Activated CD4-positive, CD25-positive, alpha-beta regulatory T cell treated with anti-CD3 and anti-CD28 coated beads, Interleukin-2, amount 50 U/mL, for 72 hours (primary cell): ENCODE measurements around the gene MYBL2.
A peak's percentile ranks its signal among the peaks of the same experiment; 100 is the strongest.

Experiments used
- DNase-seq: peaks from one replicate; pipeline ENCODE4 v3.0.0; 2021

MYBL2 gene

GRCh38 chr20:43686820-43687219, 19.9 kb downstream of the MYBL2 start:
- DNase-seq: no peak

- DNase-seq: no peak
Observed at GRCh38 chr20:43689165-43689564, 22.3 kb downstream of the MYBL2 start.

DNA sequence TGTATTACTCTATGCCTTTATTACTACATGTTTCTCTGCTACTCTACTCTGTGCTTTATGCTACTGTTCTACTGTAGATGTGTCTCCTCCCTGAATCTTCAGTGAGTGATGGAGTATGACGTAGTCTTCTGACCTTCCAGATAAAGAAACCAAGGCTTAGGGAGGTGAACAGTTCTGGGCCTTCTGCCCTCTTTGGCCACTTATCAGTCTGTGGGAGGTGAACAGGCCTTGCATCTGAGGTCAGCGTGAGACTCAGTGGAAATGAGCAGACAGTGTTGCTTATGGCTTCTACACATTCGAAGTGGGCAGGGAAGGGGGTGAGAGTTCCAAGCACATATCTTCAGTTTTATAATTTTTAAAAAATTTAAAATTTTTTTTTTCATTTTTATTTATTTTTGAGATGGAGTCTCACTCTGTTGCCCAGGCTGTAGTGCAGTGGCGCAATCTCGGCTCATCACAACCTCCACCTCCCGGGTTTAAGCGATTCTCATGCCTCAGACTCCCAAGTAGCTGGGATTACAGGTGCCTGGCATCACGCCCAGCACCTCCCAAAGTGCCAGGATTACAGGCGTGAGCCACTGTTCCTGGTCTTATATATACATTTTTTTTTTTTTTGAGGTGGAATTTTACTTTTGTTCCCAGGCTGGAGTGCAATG, 24.2 kb downstream of the MYBL2 start:
- no peak for DNase-seq

DNA sequence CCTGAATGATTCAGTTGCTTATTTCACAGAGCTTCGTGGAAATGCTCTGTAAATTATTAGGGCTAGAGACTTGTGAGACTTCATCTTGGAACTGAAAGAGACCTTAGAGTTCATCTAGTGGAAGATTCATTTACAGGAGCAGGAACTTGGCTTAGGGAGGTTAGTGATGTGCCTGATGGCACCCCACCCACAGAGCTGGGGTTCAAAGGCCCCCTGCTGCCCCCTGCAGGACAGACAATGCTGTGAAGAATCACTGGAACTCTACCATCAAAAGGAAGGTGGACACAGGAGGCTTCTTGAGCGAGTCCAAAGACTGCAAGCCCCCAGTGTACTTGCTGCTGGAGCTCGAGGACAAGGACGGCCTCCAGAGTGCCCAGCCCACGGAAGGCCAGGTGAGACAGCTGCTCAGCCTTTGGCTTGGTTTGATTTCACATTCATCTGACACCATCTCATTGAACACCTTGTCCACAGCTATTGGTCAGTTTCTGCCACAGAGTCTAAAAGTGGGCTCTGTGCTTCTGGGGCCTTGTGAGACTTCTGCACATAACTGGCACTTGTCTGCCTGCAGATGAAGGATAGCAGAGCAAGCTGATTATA, 25.1 kb downstream of the MYBL2 start:
- peak; percentile 67 for DNase-seq

- DNase-seq: no peak
Observed at GRCh38 chr20:43694763-43695162, 27.8 kb downstream of the MYBL2 start.

GRCh38 chr20:43695571-43695970, 28.7 kb downstream of the MYBL2 start:
- no peak for DNase-seq

DNA sequence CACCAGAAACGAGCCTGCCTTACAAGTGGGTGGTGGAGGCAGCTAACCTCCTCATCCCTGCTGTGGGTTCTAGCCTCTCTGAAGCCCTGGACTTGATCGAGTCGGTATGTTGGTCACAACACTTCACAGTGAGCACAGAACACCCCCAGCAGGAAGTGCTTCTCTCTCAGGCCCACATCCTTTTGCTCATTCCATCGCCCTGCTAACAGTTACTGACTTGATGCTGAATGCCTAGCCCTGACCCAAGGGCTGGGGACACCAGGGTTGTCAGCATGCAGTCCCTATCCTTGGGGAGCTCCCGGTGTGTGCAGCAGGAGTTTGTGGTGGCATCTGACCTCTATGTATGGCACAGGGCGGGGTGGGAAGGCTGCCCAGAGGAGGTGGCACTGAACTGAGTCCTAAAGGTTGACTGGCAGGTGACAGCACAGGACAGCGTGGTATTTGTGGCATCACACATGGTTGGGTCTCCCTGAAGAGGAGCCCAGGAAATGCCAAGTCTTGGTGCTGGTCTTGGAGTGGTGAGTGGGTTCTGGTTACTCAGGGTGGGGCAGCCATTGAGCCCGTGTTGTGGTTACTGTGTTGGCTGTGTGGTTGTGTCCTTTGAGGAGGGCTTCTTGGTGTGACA, 33.1 kb downstream of the MYBL2 start:
- DNase-seq: no peak

DNA sequence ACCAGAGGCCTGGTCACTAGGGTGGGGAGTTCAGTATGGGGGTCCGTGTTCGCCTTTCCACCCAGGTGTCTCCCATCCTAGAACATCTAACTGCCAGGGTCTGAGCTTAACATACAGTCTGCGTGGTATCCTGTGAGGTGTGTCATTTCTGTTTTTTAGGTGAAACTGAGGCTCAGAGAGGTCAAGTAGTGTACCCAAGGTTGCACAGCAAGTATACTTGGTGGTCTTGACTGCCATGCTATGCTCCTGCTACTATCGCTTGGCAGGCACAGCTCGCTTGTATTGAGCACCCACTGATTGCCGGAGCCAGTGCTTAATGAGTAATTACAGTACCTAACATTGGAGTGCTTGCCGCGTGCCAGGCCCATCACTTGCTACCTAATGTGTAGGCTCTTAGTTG, 33.7 kb downstream of the MYBL2 start:
- DNase-seq: no peak

- DNase-seq: no peak
Observed at GRCh38 chr20:43702502-43702901, 35.6 kb downstream of the MYBL2 start.

GRCh38 chr20:43710370-43711044, 43.6 kb downstream of the MYBL2 start:
- no peak for DNase-seq

DNA sequence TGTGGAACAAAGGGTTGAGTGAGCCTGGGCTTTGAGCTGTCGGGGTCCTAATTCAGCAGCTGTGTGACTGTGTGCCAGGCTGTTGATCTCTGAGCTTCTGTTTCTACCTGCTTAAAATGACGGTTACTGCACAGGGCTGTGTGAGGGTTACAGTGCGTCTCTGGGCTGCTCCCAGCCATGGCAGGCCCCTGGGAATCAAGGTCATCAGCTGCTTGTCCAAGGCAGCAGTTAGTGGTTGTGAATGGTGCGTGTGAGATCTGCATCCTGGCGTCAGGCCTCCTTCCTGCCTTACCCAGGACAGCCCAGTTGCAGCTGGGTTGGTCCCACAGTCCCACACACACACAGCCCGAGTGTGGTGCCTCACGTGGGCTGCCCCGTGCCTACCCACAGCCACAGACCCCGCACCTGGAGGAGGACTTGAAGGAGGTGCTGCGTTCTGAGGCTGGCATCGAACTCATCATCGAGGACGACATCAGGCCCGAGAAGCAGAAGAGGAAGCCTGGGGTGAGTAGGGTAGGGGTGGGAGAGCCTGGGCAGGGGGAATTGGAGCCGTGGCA, 44.3 kb downstream of the MYBL2 start:
- no peak for DNase-seq

DNA sequence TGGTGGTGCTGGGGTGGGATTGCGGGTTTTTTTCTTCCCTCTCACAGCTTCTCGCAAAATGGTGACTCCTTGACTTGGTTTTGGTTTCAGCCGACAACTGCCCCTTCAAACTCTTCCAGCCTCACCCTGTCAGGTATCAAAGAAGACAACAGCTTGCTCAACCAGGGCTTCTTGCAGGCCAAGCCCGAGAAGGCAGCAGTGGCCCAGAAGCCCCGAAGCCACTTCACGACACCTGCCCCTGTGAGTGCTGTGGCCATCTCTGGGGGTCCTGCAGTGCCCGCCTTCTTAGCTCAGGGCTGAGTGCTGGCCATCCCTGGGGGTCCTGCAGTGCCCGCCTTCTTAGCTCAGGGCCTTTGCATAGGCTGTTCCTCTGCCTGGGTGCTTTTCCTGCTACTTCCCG, 48.1 kb downstream of the MYBL2 start:
- no peak for DNase-seq

GRCh38 chr20:43715511-43715910, 48.6 kb downstream of the MYBL2 start:
- DNase-seq: no peak

DNA sequence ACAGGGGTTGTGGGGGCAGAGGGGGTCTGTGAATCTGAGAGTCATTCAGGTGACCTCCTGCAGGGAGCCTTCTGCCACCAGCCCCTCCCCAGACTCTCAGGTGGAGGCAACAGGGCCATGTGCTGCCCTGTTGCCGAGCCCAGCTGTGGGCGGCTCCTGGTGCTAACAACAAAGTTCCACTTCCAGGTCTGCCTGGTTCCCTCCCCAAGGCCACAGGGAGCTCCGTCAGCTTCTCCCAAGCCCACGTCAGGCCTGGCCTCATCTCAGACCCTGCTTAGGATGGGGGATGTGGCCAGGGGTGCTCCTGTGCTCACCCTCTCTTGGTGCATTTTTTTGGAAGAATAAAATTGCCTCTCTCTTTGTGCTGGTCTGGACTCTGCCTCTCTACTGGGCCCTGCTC, 49.2 kb downstream of the MYBL2 start:
- no peak for DNase-seq

GRCh38 chr20:43716757-43717615, 50.1 kb downstream of the MYBL2 start:
- DNase-seq: no peak

DNA sequence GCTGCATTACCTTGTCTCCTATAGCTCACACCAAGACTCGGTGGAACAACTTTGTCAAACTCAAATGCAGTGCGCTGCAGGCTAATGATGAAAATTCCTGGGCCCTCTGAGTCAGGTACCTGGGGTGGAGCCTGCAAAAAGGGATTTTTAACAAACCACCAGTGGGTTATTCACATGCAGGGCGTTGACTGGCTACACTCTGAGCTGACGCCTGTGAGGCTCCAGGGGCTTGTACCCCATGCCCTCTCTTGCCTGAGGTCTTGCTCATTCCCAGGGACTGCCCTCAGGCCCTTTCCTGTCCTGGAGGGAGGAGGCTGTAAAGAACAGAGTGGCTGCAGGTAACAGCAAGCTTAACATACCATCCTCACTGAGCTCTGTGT, 50.7 kb downstream of the MYBL2 start:
- no peak for DNase-seq

- DNase-seq: no peak
Observed at GRCh38 chr20:43720007-43720406, 53.1 kb downstream of the MYBL2 start.

GRCh38 chr20:43721097-43721428, 54.1 kb downstream of the MYBL2 start:
- DNase-seq: no peak

DNA sequence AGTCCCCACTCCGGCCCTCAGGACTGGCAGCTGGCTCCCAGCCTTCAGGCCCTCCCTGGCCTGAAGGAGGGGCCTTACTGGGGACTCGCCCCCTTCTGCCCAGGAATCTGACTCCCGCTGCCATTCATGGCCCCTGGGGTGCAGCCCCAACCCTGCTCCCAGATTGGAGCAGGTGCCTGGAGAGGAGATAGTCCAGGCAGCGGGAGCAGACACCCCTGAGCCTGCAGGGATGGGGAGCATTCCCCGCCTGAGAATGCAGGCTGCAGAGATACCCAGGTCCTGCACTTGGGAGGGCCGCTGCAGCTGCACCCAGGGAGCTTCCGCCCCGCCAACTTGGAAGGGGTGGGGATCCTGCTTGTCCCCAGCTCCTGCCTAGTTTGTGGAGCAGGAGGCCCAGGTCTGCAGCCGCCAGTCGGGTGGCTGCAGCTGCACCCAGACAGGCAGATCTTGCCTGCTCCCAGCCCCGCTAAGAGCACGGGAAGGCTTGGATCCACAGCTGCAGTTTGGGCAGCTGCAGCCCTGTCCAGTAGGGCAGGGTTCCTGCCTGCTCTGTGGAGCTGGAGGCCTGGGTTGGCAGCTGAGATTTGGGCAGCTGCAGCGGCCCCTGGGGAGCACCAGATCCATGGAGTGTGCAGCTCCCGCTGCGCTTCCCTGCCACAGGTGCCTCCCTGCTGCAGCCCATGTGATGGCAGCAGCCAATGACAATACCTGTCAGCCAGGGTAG, 54.7 kb downstream of the MYBL2 start:
- no peak for DNase-seq

GRCh38 chr20:43722153-43722505, 55.2 kb downstream of the MYBL2 start:
- DNase-seq: peak; percentile 51

DNA sequence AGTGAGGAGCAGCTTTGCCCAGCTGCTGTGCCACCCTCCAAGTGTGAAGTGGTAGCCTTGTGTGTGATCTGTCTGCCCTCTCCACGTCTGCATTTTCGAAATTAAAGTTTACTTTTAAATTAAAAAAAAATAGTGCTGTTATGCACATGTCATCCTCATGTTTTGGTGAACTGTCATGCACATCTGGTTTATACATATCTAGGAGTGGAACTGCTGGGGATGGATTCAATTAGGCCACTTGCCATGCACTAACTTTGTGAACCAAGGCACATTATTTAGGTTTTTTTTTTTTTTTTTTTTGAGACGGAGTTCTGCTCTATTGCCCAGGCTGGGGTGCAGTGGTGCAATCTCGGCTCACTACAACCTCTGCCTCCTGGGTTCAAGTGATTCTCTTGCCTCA, 56.3 kb downstream of the MYBL2 start:
- no peak for DNase-seq

DNA sequence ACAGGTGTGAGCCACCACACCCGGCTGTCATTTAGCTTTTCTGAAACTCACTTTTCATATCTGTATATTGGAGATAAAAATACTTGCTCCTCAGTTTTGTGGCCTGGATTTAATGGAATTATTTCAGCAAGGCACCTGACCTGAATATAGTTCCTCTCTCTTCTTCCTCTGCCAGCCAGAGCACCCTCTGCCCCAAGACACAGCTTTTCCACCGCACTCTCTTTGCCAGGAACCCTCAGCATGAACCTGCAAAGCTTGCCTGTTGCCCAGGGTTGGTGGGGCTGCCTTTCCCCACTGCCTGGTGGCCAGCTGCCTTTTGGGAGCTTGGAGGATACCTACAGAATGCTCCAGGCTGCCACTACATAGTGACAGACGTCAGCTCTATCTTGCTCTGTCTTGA, 56.8 kb downstream of the MYBL2 start:
- no peak for DNase-seq
